ACHN (cell line): ENCODE measurements around the gene ADCY4.

ENCODE experiments used
- DNase-seq: peaks from one replicate; pipeline ENCODE4 v3.0.0-alpha.2; 2015
- in situ Hi-C: cut with HindIII; loops from 2 replicates; pipeline ENCODE4 v1.10.0; 2017; ENCODE audit warnings: low sequenced_read_pairs, low pct_ligation_motif_present, low pct_unique_long_range_greater_than_20kb

The ADCY4 gene

GRCh38 chr14:24270537-24271133 is 64.2 kb downstream of the ADCY4 start:
- DNase-seq, result no peak
- in situ Hi-C loops, result no loop called here

GRCh38 chr14:24269910-24270536 is 64.8 kb downstream of the ADCY4 start:
- DNase-seq, result no peak
- in situ Hi-C loops, result no loop called here

DNA sequence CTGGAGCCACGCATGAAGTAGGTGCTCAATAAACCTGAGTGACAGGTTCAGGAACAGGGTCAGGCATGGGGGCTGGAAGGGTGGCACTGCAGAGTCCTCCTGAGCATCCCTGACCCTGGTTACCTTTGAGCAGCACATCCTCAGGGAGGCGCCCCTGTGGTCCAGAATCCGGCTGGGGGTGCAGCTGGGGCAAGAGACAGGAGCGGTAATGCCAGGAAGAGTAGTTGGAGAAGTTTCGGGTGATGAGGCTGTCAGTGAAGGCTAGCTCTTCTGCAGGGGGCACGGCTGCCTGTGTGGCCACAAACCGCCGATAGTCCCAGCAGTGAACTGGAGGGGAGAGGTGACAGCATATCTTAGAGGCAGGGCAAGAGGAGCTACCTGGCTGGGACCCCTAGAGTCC is 65.5 kb downstream of the ADCY4 start:
- no peak for DNase-seq
- in situ Hi-C loops, result no loop called here
